HepG2 (cell line): ENCODE measurements around the gene SSH3. TPM values are rescaled to one million over a fixed set of nuclear protein-coding genes. Genes with fewer than 3 reads are reported as not detected.

Experiments used
- ARHGAP35 ChIP-seq: sonication (generic); formaldehyde crosslinking; IDR thresholded peaks from 2 replicates; pipeline ENCODE4 v1.9.0; 2022; ENCODE audit warnings: mild to moderate bottlenecking, inconsistent platforms, moderate library complexity, missing genetic modification reagents, borderline replicate concordance
- ATF7-NPFF ChIP-seq: sonication (generic); formaldehyde crosslinking; IDR thresholded peaks from 2 replicates; pipeline ENCODE4 v1.8.1; 2023; ENCODE audit warnings: mild to moderate bottlenecking, low read depth, missing genetic modification reagents, moderate library complexity
- BHLHE40 ChIP-seq: IDR thresholded peaks from 2 replicates; pipeline ENCODE4 v1.6.1; 2011; ENCODE audit warnings: low read length, improper control_type of control experiment
- DMTF1 ChIP-seq: sonication (generic); formaldehyde crosslinking; IDR thresholded peaks from 2 replicates; pipeline ENCODE4 v1.4.0; 2020; ENCODE audit warnings: mild to moderate bottlenecking, missing genetic modification reagents
- FOXK1 ChIP-seq: sonication (generic); formaldehyde crosslinking; IDR thresholded peaks from 2 replicates; pipeline ENCODE4 v1.4.0; 2020; ENCODE audit warnings: low read depth, missing genetic modification reagents, borderline replicate concordance
- HES4 ChIP-seq: sonication (generic); formaldehyde crosslinking; IDR thresholded peaks from 2 replicates; pipeline ENCODE4 v1.9.0; 2021; ENCODE audit warnings: mild to moderate bottlenecking, missing genetic modification reagents, borderline replicate concordance
- KLF13 ChIP-seq: sonication (generic); formaldehyde crosslinking; IDR thresholded peaks from 2 replicates; pipeline ENCODE4 v1.4.0; 2020; ENCODE audit warnings: mild to moderate bottlenecking, missing genetic modification reagents
- MAFF ChIP-seq: IDR thresholded peaks from 2 replicates; pipeline ENCODE4 v1.6.1; 2011; ENCODE audit warnings: low read depth, low read length, improper control_type of control experiment
- MAFG ChIP-seq: sonication (generic); formaldehyde crosslinking; IDR thresholded peaks from 2 replicates; pipeline ENCODE4 v1.5.1; 2020; ENCODE audit warnings: mild to moderate bottlenecking, missing genetic modification reagents
- MED13 ChIP-seq: sonication (generic); formaldehyde crosslinking; IDR thresholded peaks from 2 replicates; pipeline ENCODE4 v1.5.0; 2020; ENCODE audit warnings: missing genetic modification reagents
- MTA3 ChIP-seq: sonication (generic); formaldehyde crosslinking; IDR thresholded peaks from 2 replicates; pipeline ENCODE4 v1.4.0; 2020; ENCODE audit warnings: missing genetic modification reagents
- MYC ChIP-seq: sonication (generic); formaldehyde crosslinking; IDR thresholded peaks from 2 replicates; pipeline ENCODE4 v1.9.0; 2021; ENCODE audit warnings: missing genetic modification reagents, borderline replicate concordance
- NFATC3 ChIP-seq: sonication (generic); formaldehyde crosslinking; IDR thresholded peaks from 2 replicates; pipeline ENCODE4 v1.5.1; 2020; ENCODE audit warnings: mild to moderate bottlenecking, missing genetic modification reagents
- POGK ChIP-seq: sonication (generic); formaldehyde crosslinking; conservative IDR thresholded peaks from 2 replicates; pipeline ENCODE4 v1.8.0; 2022; ENCODE audit warnings: mild to moderate bottlenecking, moderate library complexity, missing genetic modification reagents
- PTBP1 ChIP-seq: fragments of 200-400 bp; formaldehyde crosslinking; IDR thresholded peaks from 2 replicates; pipeline ENCODE4 v1.6.1; 2018; ENCODE audit warnings: low read length, low read depth; ENCODE audit not compliant: poor library complexity, severe bottlenecking
- REL ChIP-seq: sonication (generic); formaldehyde crosslinking; conservative IDR thresholded peaks from 2 replicates; pipeline ENCODE4 v1.8.0; 2022; ENCODE audit warnings: mild to moderate bottlenecking, missing genetic modification reagents, moderate library complexity
- STAG1 ChIP-seq: sonication (generic); formaldehyde crosslinking; IDR thresholded peaks from 2 replicates; pipeline ENCODE4 v1.4.0; 2020; ENCODE audit warnings: missing genetic modification reagents
- YEATS2 ChIP-seq: sonication (generic); formaldehyde crosslinking; IDR thresholded peaks from 2 replicates; pipeline ENCODE4 v1.4.0; 2020; ENCODE audit warnings: missing genetic modification reagents, borderline replicate concordance
- ZFP82 ChIP-seq: sonication (generic); formaldehyde crosslinking; IDR thresholded peaks from 2 replicates; pipeline ENCODE4 v1.5.1; 2020; ENCODE audit warnings: mild to moderate bottlenecking, missing genetic modification reagents, borderline replicate concordance
- ZNF138 ChIP-seq: sonication (generic); formaldehyde crosslinking; IDR thresholded peaks from 2 replicates; pipeline ENCODE4 v1.5.0; 2020; ENCODE audit warnings: mild to moderate bottlenecking, low read depth, missing genetic modification reagents
- ZNF629 ChIP-seq: sonication (generic); formaldehyde crosslinking; conservative IDR thresholded peaks from 2 replicates; pipeline ENCODE4 v1.5.0; 2020; ENCODE audit warnings: missing genetic modification reagents
- ZNF652 ChIP-seq: IDR thresholded peaks from 2 replicates; pipeline ENCODE4 v1.6.1; 2016; ENCODE audit warnings: low read depth, borderline replicate concordance
- ZNF674 ChIP-seq: sonication (generic); formaldehyde crosslinking; IDR thresholded peaks from 2 replicates; pipeline ENCODE4 v1.5.0; 2020; ENCODE audit warnings: low read depth, mild to moderate bottlenecking, missing genetic modification reagents
- ZNF800 ChIP-seq: sonication (generic); formaldehyde crosslinking; IDR thresholded peaks from 2 replicates; pipeline ENCODE4 v1.4.0; 2020; ENCODE audit warnings: missing genetic modification reagents
- polyA plus RNA-seq, 8 experiments: library from polyadenylated mRNA; depleted of rRNA in 3 of 8; stranded (reverse) in 7 of 8; unstranded in 1 of 8; fragments of >200 nt; fragmentation: Illumina TruSeq in 4 of 8; extraction: Trizol in 4 of 8; gene quantifications; 2 replicates each; pipeline versions ENCODE4 v1.2.1 to v1.2.3, GENCODE V29; 2011 to 2016; ENCODE audit warnings: low read depth in 4 of 8, missing spikeins in 1 of 8, mixed read lengths in 1 of 8; ENCODE audit not compliant: insufficient read depth in 1 of 8
- total RNA-seq, 5 experiments: library from RNA; depleted of rRNA; stranded (reverse); fragments of >200 nt; fragmentation: Illumina TruSeq; extraction: Trizol; gene quantifications; 2 replicates each; pipeline ENCODE4 v1.2.3, GENCODE V29; 2016; ENCODE audit warnings: low read depth in 1 of 5

The SSH3 gene
- total and polyA plus RNA-seq, 2 of the 13 experiments (the other 11 are each of a cell fraction or from before 2014, with no cell fraction given): 12.4 to 18.8 TPM

GRCh38 chr11:67288452-67289225 lies 14.7 kb upstream of the SSH3 start (continued):
- TF ChIP-seq ZNF674 (CRISPR knock-in tag): no peak
- TF ChIP-seq ZFP82 (CRISPR knock-in tag): no peak
- peak; percentile 66; the same call in 1 of the 2 replicates for TF ChIP-seq NFATC3 (CRISPR knock-in tag)
- TF ChIP-seq MAFF: no peak
- TF ChIP-seq KLF13 (CRISPR knock-in tag): peak; percentile 97
- 0 out of 2 replicates have a peak, but pooled peaks have one; percentile 56 for TF ChIP-seq REL (CRISPR knock-in tag)
- TF ChIP-seq HES4 (CRISPR knock-in tag): no peak; the same call in 1 of the 2 replicates
- peak; percentile 50 for TF ChIP-seq STAG1
- peak; percentile 11; the same call in 1 of the 2 replicates for TF ChIP-seq ZNF629 (CRISPR knock-in tag)
- peak; percentile 46 for TF ChIP-seq PTBP1
- peak; percentile 91 for TF ChIP-seq ATF7-NPFF
- peak; percentile 7 for TF ChIP-seq ZNF138 (CRISPR knock-in tag)
- peak; percentile 87; the same call in 1 of the 2 replicates for TF ChIP-seq MYC (CRISPR knock-in tag)
- peak; percentile 76; the same call in 1 of the 2 replicates for TF ChIP-seq MED13
- no peak for TF ChIP-seq MAFG (CRISPR knock-in tag)
- TF ChIP-seq DMTF1 (CRISPR knock-in tag): peak; percentile 77; the same call in 1 of the 2 replicates
- TF ChIP-seq FOXK1 (CRISPR knock-in tag): no peak
- no peak for TF ChIP-seq ZNF652
- TF ChIP-seq YEATS2 (CRISPR knock-in tag): peak; percentile 82; the same call in 1 of the 2 replicates
- no peak for TF ChIP-seq MTA3 (CRISPR knock-in tag)
- peak; percentile 93; the same call in 1 of the 2 replicates for TF ChIP-seq ARHGAP35
- peak; percentile 83 for TF ChIP-seq POGK (CRISPR knock-in tag)
- peak; percentile 34; the same call in 1 of the 2 replicates for TF ChIP-seq BHLHE40
- peak; percentile 88 for TF ChIP-seq ZNF800 (CRISPR knock-in tag)
